Measurements from ENCODE around the gene ARNT2. TPM values are rescaled to one million over a fixed set of nuclear protein-coding genes. Genes with fewer than 3 reads are reported as not detected.

Gene ARNT2
- polyA plus RNA-seq, 3 donors: 63.6 to 68.3 (median 67.9) TPM

- no peak for DNase-seq (ENCODE audit: low read depth in 3 of 3, low spot score in 2 of 3)
These were observed 204.9 kb downstream of the ARNT2 start for GRCh38 chr15:80609091-80609490.

GRCh38 chr15:80609512-80609946, 205.3 kb downstream of the ARNT2 start:
- no peak for DNase-seq (ENCODE audit: low read depth in 3 of 3, low spot score in 2 of 3)

- DNase-seq (ENCODE audit: low read depth in 3 of 3, low spot score in 2 of 3): no peak
These were observed 207.4 kb downstream of the ARNT2 start for GRCh38 chr15:80611543-80612080.

- DNase-seq (ENCODE audit: low read depth in 3 of 3, low spot score in 2 of 3): no peak
These were observed 208.1 kb downstream of the ARNT2 start for GRCh38 chr15:80612118-80612823.

- DNase-seq (ENCODE audit: low read depth in 3 of 3, low spot score in 2 of 3): no peak
These were observed 209.7 kb downstream of the ARNT2 start for GRCh38 chr15:80613762-80614365.

- no peak for DNase-seq (ENCODE audit: low read depth in 3 of 3, low spot score in 2 of 3)
These were observed 210.7 kb downstream of the ARNT2 start for GRCh38 chr15:80614711-80615360.

- no peak for DNase-seq (ENCODE audit: low read depth in 3 of 3, low spot score in 2 of 3)
These were observed 211.2 kb downstream of the ARNT2 start for GRCh38 chr15:80615361-80615736.

- no peak for DNase-seq (ENCODE audit: low read depth in 3 of 3, low spot score in 2 of 3)
These were observed 211.7 kb downstream of the ARNT2 start for GRCh38 chr15:80615783-80616391.

- no peak for DNase-seq (ENCODE audit: low read depth in 3 of 3, low spot score in 2 of 3)
These were observed 214.7 kb downstream of the ARNT2 start for GRCh38 chr15:80618685-80619400.

- no peak for DNase-seq (ENCODE audit: low read depth in 3 of 3, low spot score in 2 of 3)
These were observed 215.5 kb downstream of the ARNT2 start for GRCh38 chr15:80619680-80620079.

GRCh38 chr15:80620141-80620540, 216.0 kb downstream of the ARNT2 start:
- no peak for DNase-seq (ENCODE audit: low read depth in 3 of 3, low spot score in 2 of 3)

- DNase-seq (ENCODE audit: low read depth in 3 of 3, low spot score in 2 of 3): no peak
These were observed 216.7 kb downstream of the ARNT2 start for GRCh38 chr15:80620931-80621330.

GRCh38 chr15:80626643-80627120, 222.5 kb downstream of the ARNT2 start:
- no peak for DNase-seq (ENCODE audit: low read depth in 3 of 3, low spot score in 2 of 3)

GRCh38 chr15:80629355-80629754, 225.2 kb downstream of the ARNT2 start:
- no peak for DNase-seq (ENCODE audit: low read depth in 3 of 3, low spot score in 2 of 3)

- DNase-seq (ENCODE audit: low read depth in 3 of 3, low spot score in 2 of 3): no peak
These were observed 226.8 kb downstream of the ARNT2 start for GRCh38 chr15:80630981-80631380.

- DNase-seq (ENCODE audit: low read depth in 3 of 3, low spot score in 2 of 3): no peak
These were observed 229.0 kb downstream of the ARNT2 start for GRCh38 chr15:80633221-80633620.

GRCh38 chr15:80635953-80636352, 231.8 kb downstream of the ARNT2 start:
- no peak for DNase-seq (ENCODE audit: low read depth in 3 of 3, low spot score in 2 of 3)

- DNase-seq (ENCODE audit: low read depth in 3 of 3, low spot score in 2 of 3): no peak
These were observed 232.5 kb downstream of the ARNT2 start for GRCh38 chr15:80636675-80637074.

GRCh38 chr15:80637747-80638146, 233.6 kb downstream of the ARNT2 start:
- no peak for DNase-seq (ENCODE audit: low read depth in 3 of 3, low spot score in 2 of 3)

GRCh38 chr15:80638553-80639167, 234.5 kb downstream of the ARNT2 start:
- DNase-seq (ENCODE audit: low read depth in 3 of 3, low spot score in 2 of 3): no peak

Data from right renal cortex interstitium (tissue), 3 donors.